Mucosa of gallbladder (tissue), 1 donor: Measurements from ENCODE around the gene SPRR1A. TPM values are rescaled to one million over a fixed set of nuclear protein-coding genes. Genes with fewer than 3 reads are reported as not detected.

Experiments used
- DNase-seq: peaks from one replicate; pipeline ENCODE4 v3.0.0-alpha.2; 2020; ENCODE audit warnings: low spot score
- total RNA-seq: library from RNA; stranded (reverse); gene quantifications from one replicate; pipeline ENCODE4 v1.2.1, GENCODE V29; 2021
- donor health status: DM: no; HTN: no; CAD: no.

SPRR1A gene, protein sequence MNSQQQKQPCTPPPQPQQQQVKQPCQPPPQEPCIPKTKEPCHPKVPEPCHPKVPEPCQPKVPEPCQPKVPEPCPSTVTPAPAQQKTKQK
- total RNA-seq, result not detected

DNA sequence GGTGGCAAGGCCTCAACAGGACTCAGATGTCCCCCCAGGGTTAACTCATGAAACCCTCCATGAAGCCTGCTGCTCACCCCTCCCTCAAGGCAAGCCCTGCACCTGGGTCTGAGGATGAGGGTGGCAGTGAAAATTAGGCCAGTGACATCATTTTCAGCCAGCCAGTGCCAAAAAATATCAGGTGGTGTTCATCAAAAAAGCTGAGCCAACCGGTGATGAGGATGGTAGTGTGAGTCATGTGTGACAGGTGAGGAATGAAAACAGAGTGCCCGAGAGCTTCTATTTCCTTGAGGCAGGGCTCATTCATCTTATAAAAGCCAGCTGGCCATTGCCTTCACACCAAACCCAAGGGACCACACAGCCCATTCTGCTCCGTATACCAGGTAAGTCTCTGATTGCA is at the start of gene SPRR1A:
Gene SPRR1A (plus strand): TSS at position 339 of the 400 bp plus-strand sequence. CDS start 1,150 bp downstream, outside the sequence.
- no peak for DNase-seq

DNA sequence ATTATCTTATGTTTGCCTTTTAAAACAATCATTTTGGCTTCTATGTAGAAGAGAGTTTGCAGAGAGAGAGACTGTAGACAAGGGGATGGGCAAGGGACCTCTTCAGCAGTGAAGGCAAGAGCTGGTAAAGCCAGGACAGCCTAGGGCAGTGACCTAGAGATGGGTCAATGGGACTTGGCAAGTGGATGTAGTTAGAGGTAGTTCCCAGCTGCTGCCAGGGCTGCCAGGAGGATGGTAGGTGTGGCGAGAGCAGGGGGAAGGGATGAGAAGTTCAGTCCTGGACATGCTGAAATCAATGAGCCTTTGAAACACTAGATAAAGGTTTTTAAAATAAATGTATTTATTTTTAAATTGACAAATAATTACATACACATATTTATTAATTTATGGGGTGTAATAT is 43.3 kb upstream of the SPRR1A start:
- no peak for DNase-seq

DNA sequence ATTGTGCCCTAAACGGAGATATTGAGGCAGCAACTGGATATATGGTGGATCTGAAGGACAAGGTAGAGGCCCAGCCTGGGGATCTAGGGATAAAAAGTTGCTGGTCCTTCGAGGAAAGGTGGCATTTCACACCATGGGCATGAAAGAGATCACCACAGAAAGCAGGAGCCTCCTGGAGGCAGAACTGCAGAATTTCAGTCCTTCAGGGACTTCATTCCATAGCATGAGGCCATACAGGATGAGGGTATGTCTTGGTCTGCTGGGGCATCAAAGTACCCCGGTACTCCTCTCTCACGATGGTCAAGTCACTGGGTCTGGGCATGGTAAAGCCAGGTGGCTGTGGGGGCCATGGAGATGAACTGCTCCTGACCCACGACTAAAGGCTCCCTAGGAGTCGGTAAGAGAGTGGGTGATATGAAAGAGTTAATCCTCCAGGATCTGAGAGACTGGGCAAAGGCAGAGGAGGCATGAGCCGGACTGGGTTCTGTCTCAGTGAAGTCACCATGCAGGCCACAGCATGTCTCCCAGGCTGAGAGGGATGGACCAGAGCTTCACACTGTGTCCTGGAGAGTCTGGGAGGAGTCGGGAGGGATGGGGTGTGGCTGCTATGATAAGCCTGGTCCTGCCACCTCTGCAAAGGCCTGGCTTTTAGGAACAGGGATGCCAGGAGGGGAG is 42.7 kb upstream of the SPRR1A start:
- no peak for DNase-seq

DNA sequence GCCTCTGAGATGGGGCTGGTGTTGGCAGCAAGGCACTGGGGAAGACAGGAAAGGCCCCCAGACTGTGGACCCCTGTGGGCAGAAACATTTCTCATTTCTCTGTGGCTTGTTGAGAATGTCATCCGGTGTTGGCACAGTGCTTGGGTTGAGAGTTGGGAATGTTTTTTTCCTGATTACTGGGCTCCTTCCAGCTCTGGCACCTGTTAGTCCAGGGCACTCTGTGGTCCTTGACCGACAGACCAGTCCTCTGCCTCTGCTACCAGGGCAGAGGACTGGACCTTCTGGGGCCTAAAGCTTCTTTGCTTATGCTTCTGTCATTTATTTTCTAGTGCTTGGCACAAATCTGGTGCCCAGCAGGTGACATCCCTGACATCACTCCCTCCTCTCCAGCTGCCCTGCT is 41.7 kb upstream of the SPRR1A start:
- DNase-seq, result no peak

DNA sequence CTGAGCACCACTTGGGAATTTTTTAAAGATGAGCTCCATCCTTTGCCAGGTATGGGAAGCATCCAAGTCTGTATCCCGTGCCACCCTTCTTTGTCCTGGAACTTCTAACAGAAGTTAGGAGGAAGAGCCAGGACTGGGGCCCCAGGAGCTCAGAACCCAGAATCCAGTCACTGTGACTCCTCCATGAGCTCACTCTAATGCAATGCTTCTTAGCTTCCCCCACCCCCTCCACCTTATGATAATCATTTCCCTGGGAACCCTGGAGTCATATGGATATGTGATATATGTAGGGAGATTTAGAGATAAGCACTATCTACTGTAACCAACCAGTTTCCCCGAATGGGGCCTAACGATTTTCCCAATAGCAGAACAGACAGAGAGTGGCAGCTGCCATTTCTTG is 37.6 kb upstream of the SPRR1A start:
- no peak for DNase-seq

DNA sequence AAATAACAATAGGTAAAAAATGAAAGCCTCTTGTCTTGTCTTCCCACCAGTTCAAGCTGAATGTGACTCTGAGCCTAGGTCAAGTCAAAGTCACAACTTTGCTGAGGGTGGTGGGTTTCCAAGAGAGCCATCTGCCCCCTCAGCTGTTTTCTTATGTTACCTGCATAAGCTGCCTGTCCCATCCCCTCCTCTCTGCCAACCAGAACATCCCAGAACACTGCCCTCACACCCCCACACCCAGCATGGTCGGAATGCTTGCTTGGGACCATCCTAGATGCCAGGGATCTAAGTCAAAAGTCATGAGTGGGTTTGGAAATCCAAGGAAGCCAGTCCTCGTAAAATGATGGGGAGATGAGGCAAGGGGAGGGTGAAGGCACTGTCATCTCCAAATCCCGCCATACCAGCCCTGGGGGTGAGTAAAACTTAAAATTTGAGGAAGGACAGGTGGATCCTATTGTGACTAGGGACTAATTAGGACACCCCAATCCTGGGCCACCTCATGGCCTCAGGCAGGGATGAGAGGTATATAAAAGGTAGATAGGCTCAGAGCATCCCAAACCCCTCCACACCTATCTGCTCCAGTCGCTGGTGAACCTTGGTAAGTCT is 37.1 kb upstream of the SPRR1A start, which contains the start of gene SPRR5:
Gene SPRR5 (plus strand): TSS at position 556 of the 606 bp plus-strand sequence. CDS start 1,349 bp downstream, outside the sequence.
- no peak for DNase-seq

DNA sequence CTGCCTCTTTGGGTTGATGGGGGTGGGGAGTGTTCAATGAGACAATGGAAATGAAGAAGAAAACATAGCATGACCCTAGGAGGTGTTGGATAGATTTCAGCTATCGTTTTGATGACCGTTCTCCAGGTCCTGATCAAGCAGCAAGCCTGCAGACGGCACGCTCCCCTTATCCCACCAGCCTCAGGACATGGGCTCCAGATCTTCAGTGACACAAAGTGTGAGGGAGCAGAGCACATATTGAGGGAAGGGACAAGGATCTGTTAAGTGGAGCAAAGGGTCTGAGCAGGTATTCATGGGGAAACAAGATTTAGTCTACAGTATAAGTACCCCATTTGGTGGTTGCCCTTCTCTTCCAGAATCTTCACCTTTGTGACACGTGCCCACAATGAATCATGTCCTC is 32.2 kb upstream of the SPRR1A start:
- no peak for DNase-seq

DNA sequence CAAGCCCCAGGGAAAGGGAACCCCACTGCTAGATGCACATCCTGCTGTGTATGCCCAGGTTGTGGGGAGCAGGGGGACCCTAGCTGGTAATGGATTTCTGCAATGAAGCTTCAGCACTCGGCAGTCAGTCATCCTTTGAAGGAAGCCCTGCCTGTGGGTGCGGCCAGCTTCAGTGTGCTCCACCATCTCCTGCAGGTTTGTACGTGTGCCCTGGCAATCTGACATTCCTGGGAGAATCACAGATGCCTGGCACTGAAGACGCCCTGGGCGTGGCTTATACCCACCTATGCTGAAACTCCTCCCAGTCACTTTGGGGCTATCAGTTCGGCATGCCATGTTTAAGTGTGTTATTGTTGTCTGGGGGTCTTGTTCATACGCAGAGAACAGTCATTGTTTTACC is 30.1 kb upstream of the SPRR1A start:
- DNase-seq, result no peak

DNA sequence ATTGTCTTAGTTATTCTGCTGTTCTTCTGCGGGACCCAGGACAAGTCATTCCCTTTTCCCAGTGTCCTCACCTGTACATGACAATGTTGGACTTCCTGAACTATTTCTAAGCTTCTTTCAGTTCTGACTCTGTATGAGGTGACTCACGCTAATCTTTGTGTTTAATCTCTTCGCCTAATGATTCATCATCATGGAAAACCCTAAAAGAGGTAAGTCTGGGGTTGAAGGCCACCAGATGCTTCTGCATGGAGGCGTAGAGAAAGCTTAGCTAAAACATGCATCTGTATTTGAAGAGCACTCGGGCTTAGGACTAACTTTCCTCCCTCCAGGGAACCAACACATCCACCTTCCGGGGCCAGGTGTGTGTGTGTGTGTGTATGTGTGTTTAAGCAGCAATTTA is 29.4 kb upstream of the SPRR1A start:
- DNase-seq, result no peak

DNA sequence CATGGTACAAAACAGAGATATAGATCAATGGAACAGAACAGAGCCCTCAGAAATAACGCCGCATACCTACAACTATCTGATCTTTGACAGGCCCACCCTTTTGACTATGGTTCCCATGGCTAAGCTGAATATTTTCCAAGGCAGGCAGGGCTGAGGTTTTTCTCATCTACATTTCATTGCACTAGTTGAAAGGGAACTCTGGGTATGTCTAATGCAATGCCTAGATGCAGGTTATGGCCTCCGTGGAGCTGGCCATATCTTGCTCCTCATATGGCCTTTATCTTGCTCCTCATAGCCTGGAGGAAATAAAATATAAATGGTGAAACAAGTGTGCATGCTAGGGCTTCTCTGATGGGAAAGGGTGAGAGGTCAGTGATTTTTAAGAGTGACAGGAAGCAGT is 26.3 kb upstream of the SPRR1A start:
- no peak for DNase-seq

DNA sequence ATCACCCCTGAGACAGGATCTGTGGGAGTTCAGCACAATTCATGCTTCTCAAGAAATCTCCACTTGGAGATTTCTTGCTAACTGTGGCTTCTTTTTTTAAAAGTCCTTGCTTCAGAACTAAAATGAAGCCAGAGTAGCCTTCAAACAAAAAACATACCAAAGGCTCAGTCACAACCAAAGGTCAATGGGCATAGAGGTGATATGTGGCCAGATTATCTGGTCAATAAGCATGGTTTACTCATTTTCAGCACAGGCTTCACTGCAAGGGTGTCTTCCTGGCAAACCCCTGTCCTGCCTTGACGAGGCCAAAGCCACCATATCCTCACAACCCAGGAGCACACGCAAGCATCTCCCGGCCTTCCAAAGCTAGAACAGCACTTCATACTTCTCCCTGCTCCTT is 24.6 kb upstream of the SPRR1A start:
- DNase-seq, result no peak

DNA sequence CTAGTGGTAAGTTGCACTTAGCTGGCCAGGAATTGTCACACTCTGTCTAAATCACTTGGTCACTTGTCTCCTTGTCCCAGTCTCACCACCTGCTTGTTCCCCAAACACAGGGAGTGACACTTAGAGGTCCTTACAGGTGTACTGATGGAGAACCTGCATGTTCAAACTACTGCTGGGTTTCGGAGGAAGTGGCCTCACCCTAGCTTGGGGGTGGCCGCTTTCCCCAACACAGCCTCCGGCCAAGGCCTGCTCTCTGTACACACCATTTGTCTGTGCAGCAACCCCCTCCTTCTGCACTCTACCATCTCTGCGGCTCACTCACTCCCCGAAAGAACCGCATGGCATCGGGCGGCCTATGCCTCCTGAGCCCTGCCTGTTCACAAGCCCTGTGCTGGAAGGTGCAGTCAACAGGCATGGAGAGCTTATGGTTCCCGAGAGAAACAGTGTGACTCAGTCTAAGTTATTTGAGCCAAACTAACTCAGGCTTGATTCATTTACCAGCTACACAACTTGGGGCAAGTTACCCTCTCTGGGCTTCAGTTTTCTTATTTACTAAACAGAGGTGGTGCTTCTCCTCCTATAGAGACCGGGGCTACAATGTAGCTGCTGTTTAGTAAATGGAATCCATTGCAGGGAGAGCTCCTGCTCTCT is 24.0 kb upstream of the SPRR1A start:
- no peak for DNase-seq

DNA sequence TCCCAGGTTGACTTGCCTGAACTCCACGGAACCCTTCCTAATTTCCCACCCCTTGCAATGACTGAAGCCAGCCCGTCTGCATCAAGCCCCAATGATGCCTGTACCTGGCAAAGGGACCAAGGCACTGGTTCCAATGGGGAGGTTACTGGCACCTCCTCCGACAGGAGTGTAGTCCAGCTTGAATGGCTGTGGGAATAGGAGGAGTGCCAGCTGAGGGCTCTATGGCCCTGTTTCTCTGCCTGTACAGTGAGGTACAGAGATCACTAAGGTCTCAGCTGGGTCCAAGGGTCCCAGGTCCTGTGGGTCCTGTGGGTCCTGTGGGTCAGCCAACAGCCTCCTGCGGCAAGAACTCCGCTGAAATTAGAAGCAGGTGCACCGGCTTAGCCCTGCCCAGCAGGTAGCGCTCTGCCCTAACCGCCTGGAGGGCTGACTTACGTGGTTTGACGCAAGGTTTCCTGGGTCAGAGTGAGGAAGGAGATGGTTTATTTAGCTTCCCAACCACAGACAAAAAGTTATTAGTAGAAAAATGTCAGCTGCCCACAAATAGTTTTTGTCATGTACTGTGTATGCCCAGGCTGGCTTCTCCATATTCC is 23.3 kb upstream of the SPRR1A start:
- DNase-seq, result no peak

DNA sequence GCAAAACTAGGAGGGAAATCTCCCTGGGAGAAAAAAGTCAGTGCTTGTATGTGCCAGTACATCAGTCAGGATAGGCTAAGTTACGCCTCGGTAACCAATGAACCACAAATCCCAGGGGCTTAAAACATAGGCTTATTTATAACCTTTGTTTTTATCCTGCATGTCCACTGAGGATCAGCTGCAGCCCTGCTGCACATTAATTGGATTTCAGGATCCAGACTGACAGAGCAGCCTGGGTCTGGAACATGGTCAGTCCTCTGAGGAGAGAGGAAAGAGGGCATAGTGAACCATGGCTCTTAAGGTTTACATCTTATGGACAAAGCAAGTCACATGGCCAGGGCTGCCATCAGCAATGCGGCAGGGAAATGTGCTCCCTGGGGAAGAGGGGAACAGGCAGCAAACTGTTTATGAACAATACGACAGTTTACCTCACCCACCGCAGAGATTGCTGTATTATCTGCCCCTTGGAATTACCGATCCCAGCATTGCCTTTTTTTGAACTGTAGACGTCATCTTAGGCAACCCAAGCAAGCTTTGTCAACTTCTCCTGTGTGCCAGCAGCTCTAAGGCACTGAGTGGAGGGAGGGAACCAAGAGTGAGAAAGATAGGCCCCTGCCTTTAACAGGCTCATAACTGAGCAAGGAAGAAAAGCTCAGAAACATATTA is 22.5 kb upstream of the SPRR1A start:
- DNase-seq, result no peak

DNA sequence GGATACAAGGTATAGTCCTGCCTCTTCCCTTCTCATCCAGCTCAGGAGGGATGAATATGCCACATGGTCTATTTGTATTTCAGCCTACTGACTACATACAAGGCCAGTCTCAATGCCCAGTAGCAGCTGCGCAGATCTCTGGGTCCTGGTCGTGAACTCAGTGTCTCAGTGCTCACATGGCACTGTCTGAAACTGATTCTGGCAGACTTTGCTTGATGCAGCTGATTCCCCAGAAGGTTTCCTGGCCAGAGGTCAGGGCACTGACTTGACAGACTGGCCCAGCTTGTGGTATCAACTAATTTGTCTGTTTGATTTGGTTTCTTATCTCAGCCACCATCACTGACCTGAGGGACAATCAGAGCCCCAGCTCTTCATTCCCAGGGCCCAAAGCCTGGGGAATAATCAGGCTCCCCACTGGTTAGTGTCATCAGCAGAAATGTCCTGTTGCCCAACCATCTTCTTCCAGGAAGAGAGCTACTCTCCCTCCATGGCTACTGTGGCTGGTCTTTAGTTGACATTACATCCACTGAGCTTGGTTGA is 20.9 kb upstream of the SPRR1A start:
- DNase-seq, result no peak

DNA sequence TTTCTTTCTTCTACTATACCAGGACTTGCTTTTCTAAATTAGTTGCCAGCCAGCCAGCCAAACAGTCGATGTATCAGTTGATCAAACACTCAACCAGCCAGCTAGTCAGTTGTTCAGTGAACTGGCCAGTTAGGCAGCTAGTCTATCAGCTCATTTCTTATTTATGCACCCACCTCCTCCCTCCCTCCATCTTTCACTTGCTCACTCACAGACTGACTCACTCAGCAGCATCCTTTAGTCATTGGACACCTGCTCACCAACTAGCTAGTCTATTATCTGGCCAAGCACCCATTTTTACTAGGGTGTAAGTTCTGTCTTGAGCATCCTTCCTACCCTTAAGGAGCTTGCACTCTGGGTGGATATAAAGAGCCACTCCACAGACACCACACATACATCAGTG is 19.3 kb upstream of the SPRR1A start:
- no peak for DNase-seq

DNA sequence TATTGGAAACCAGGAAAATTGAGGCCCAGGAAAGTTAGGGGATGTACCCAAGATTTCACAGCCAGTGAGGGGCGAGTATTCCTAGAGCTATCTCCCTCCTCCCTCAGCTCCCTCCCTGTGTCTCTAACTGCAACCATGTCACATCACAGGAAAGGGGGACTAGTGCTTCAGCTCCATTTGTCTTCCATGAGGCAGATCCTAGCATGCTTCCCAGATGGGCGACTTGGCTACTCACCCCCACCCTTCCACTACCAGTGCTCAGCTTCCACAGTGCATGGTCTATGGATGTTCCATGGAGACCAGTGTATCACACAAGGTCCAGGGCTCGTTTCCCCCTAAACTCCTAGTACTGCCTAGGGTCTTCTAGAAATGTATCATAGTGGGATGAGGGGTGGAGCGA is 18.0 kb upstream of the SPRR1A start:
- no peak for DNase-seq

DNA sequence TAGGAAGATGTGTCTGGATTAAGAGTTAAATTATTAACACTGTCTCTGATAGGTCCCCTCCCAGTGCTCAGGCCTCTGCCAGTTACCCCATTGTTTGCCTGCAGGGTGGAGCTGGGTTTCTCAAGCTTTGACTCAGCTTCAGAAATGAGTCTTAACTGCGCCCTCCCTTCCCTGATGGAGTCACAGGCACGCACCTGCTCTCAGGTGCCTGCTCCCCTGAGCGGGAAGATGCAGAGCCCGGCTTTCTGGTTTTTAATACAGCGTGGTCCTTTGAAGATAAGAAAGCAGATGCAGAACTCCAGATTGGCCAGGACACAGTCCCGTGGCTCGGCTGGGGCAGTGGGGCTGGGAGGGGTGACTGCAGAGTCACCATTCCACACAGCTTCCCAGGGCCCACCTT is 16.7 kb upstream of the SPRR1A start:
- peak; percentile 40 for DNase-seq

DNA sequence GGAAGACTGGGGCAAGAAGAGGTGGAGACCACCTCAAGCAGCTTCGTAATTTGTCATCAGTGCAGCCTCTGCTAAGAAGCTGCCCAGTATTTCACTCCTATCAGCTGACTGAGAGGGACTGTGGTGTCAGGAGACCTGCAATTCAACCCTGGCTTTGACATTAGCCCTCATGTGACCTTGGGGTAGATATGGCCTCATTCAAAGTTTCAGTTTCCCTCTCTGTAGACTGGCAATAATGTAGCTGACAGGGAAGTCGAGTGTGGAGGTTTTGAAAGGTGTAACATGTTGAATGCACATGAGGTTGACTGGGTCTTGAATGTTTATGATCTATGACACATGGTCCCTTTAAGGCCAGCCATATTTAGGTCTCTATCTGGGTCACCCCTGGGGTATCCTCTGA is 15.6 kb upstream of the SPRR1A start:
- no peak for DNase-seq

DNA sequence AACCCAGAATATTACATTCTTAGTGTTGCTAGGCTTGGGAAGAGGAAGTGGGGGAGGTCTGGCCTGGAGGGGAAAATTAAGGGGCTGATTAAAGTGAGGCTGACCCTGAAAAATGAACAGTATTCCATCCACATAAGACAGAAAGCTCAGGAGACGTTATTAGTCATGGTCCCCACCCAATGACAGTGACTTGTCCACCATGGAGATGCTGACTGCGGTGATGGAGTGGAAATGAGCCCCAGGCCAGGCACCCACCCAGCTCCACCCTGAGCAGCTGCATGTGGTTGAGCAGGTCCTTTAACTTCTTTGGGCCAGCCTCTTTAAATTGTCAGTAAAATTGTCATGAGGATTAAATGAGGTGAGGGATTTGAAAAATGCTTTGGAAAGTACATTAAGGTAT is 14.8 kb upstream of the SPRR1A start:
- no peak for DNase-seq

DNA sequence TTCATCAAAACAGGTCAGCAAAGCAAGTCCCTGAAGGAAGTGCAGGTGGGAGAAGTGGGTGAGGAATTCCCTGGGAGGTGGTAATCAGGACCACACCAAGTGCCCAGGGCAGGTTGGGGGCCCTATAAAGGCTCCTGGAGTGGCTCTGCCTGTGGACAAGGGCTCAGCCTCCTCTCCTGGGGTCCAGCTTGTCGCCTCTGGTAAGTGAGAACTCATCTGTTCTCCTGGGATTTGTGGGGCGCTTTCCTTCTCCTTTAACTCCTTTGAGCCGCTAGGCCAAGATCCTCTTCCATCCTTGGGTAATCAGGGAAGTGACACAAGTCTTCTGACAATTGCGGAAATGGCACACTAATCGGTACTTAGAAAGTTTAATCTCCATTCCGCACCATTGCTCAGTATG is 13.4 kb upstream of the SPRR1A start, which contains the start of gene SPRR4:
Gene SPRR4 (plus strand): TSS at position 154 of the 400 bp plus-strand sequence. CDS start 1,243 bp downstream, outside the sequence.
- no peak for DNase-seq
